Measurements from ENCODE around the gene ZCWPW2.
A peak's percentile ranks its signal among the peaks of the same experiment; 100 is the strongest.

Gene ZCWPW2, protein sequence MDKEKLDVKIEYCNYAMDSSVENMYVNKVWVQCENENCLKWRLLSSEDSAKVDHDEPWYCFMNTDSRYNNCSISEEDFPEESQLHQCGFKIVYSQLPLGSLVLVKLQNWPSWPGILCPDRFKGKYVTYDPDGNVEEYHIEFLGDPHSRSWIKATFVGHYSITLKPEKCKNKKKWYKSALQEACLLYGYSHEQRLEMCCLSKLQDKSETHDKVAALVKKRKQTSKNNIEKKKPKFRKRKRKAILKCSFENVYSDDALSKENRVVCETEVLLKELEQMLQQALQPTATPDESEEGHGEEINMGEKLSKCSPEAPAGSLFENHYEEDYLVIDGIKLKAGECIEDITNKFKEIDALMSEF

DNA sequence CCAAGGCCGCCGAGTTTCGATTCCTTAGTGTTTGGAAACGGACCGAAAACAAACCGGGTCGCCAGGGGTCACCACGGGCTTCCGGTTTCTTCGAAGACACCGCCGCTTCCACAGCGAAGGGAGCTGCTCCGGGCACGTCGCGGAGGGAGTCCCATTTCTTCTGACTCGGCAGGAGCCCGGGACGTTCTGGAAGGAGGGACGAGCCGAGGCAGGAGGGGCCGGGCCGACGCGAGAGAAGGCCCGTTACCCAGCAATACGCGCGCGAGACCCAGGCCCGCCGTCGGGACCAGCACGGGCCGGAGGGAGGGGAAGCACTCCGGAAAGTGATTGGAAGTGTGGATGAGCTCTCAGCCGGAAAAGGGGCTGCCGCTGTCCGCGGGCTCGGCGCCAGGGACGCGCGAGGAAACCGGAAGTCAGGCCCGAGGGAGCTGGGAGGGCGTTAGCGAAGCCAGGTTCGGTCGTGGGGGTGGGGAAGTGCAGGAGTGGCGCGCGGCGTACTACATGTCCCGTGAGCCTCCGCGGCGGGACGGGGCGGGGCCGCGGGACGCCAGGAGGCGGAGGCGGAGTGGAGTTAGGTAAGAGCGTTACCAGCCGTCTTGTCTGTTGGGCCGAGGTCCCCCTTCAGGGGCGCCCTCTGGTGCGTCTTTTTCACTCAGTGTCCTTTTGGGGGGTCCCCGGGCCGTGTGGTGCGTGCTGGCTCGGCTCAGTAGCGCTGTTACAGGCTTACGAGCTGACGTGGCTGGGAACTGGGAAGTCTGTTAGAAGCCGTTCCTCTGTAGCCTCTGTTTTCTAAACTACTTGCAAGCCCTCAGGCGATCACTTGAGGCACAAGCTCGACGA lies at the start of gene ZCWPW2, which contains the start of gene AZI2:
ZCWPW2 (plus strand) TSS at position 93 of the 840 bp plus-strand sequence. CDS start 64,348 bp downstream, outside the sequence.
AZI2 (minus strand) TSS at position 196 of the 840 bp plus-strand sequence. CDS start 8,207 bp downstream, outside the sequence.
- DNase-seq: peak; percentile 93

DNA sequence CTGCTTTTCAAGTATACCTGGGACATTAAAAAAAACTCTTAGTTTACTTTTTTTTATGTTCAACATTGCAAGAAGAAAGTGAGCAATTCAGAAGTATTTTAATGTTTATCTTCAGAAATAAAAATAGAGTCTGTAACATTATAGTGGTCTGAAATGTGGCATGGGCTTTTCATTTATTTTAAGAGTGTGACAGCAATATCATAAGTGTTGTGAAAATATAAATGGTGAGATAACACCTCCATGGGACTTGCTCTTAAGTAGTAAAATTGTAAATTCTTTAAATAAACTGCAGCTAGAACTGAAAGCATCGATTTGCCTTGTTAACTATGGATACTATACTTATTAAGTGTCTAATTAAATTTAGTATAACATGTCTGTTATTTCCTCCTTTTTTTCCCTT lies 48.8 kb upstream of the ZCWPW2 start:
- no peak for DNase-seq

DNA sequence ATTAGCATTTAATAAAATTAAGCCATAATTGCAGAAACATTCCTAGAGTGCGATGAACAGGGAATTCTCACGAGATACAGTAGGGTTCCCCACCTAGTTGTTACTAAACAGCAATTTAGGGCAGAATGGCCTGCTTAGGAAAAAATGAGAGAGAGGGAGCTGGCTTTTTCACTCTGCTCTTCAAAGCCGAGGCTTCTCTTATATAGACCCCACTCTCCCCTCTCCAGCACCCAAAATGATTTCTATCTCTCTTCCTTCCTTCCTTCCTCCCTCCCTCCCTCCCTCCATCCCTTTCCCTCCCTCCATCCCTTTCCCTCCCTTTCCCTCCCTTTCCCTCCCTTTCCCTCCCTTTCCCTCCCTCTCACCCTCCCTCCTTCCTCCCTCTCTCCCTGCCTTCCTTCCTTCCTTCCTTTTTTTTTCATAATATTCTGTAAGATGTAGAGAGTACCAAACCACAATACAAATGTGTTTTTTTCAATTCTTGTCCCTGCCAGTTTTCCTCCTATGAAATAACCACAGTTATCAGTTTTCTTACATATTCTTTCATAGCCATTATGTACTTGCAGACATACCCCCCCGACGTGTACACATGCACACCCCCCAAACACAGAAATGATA lies 48.1 kb upstream of the ZCWPW2 start:
- DNase-seq: no peak

DNA sequence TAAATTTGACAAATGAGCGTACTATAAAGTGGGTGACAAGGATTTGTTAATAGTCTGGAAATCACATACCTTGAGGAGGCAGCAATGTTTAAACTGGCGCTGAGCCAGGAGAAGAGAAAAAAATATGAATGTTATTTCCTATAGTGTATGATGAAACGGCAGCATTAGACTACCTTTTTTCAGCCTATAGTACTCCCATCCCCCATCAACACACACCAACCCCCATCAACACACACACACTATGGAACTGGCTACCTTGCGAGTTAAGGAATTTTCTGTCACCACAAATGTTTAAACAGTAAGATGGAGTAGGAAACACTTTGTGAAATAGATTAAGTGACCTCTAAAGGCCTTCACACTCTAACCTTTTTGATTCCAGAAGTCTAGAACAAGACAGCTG lies 46.8 kb upstream of the ZCWPW2 start:
- no peak for DNase-seq

DNA sequence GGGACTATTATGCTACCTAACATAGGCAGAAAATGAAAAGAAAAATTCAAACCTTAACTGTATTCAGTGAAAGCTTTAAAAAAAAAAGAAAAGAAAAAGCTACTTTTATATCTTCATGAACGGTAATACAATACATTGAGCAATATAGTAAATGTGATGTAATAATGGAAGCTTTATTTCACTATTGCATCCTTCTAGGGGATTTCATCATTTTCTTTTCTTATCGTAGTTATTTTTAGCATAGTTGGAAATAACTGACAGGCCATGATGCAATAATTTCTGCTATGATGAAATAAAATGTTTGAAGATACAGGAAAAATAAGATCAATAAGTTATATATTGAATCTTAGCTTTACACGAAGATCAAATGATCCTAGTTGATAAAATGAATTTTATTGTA lies 40.3 kb upstream of the ZCWPW2 start:
- no peak for DNase-seq

DNA sequence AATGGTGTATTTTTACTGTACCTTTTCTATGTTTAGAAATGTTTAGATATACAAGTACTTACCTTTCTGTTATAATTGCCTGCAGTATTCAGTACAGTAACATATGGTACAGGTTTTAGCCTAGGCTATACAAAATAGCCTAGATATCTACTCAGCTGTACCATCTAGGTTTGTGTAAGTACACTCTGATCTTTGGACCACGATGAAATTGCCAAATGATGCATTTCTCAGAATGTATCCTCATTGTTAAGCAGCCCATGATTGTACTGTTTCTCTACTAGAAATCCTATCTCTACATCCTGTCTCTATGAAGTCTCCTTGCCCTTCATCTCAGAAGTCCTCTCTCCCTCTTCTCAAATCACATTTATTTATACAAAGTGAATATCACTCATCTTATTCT lies 32.8 kb upstream of the ZCWPW2 start:
- no peak for DNase-seq

DNA sequence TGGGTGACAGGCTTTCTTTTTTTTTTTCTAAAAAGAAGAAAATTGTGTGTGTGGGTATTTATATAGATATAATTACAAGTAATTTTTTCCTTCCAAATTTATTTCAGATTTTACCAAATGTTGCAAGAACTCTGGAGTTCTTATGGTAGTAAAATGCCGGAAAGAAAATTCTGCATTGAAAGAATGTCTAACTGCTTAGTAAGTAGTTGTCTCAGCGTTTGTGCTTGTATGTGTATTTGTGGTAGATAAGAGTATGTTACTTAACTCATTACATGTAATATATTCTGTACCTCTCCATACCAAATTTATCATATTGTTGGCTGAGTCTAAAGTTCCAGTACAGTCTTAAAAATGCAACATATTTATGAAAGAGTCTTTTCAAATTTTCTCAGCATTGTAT lies 32.3 kb upstream of the ZCWPW2 start:
- no peak for DNase-seq

DNA sequence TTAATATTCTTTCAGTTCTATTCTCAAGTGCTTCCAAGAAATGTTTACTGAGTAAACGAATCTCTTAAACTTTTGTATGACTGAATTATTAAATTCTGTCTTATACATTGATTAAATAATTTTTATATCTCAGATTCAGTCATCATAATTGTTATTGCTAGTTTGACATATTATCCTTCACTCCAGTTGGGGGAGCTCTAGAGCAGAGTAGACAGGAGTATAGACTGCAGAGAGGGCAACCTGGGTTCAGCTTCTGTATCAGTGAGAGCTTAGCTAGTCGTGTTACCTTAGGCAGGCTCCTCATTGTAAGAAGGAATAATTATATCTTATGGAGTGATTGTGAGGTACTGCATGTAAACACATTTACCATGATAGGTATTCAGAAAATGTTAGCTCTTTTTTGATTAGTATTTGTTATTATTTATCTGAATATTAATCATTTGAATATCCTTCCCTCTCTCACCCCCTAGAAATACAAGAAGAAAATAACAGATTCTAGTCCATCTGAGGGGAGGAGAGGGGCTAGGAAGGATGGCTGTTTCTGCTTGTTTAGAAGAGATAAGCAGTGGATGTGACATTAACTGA lies 31.0 kb upstream of the ZCWPW2 start:
- DNase-seq: peak; percentile 16

DNA sequence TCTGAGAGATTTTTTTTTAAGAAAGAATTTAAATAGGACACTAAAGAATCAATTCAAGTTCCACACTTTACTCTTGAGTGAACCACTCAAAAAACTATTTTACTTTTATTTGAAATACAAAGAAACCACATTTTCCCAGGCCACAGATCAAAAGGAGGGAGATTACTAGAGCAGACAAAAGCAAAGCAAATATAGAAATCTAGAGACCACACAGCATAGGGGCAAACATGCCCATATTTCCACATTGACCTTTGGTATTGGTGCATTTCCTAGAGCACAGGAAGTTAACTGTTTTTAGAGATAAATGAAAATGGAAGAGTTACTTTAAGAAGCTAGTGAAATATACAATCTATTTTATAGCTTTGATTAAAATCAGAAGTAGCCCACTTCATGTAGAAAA lies 27.5 kb upstream of the ZCWPW2 start:
- no peak for DNase-seq

DNA sequence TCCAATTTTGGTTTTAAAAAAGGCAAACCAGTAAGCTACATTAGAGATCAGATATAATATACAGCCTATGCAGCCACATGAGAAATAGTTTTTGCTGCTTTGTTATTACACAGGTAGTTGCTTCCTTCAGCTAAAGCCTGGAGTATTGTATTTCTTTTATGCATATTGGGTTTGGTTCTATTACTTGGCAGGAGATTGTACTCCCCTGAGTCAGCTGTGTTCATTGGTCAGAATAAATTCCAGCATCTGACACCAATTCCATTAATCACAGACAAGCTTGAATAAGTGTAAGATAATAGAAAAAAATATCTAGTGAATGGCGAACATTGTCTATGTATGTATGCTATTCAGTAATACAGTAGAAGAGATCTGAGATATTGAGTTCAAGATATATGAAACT lies 26.1 kb upstream of the ZCWPW2 start:
- no peak for DNase-seq

DNA sequence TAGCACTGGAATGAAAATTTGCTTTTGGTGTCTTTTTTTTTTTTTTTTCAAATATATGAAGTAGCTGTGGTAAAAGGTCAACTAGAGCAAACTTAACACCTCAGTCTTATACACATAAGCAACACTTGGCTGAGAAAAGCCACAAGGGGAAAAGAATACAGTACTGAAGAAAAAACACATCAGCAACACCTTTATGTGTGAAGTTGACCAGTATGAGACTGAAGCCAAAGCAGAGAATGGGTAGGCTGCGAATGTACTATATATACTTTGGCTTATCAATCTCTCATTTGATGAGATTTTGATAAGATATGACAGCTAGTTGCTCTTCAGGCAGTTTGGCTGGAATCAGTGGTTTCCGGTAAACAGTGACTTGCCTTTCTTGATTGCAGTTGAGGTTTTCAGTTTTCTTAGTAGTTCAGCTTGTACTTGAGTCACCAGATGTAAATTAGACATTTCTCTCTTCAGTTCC lies 22.0 kb upstream of the ZCWPW2 start:
- no peak for DNase-seq

DNA sequence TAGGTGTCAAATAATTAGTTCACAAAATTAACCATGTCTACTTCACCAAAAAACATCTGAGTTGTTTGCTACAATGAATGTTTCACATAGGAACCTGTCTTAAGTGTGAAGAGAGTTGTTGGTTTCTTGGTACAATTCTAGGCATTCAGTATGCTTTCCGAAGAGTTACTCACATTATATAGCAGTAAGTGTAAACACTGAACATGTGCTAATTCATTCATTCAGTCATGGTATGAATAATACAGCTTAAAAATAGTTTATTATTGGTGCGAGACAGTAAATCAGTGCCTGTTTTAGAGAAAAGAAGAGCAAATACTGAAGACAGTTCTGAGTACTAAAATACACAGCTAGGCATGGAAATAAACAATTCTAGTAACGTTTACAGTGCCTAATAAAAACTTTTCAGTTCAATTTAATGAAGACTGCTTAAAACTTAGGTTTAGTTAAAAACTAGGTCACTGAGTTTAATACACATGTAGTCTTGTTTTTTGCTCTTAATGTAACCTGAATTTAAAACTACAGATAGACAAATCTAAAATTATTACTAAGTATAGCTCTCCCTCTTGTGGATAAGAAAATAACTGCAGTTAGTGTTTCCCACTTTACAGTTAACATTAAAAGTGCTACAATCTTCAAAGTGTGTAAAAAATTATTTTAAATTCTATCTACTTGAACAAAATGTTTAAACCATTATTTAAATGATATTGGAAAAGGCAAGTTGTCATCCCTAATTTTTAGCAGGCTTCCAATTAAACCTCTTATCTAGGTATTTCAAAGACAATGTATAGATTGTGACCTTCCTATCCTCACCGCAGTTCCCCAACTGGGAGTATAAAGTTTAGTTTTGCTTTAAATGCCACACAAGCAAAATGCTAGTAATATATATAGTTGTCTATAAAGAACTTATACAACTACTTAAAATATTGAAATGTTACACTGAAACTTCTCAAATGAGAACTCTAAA lies 20.1 kb upstream of the ZCWPW2 start:
- peak; percentile 6 for DNase-seq

DNA sequence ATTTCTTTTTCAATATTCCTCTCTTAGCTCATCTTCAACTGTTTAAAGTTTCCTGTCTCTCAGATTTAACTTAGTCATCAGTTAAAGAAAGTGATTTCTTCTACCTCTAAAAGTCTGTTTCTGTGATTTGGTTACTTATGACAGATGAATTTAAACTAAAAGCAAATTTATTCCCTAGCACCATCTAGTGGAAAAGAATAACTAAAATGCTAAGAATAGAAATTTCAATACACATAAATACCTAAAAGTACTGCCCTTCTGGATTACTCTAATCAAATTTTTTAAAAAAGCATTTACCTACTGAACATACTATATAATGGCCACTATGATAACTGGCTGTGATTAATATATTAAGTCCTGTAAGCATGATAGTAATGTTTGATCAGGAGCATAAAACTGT lies 14.0 kb upstream of the ZCWPW2 start:
- DNase-seq: no peak

DNA sequence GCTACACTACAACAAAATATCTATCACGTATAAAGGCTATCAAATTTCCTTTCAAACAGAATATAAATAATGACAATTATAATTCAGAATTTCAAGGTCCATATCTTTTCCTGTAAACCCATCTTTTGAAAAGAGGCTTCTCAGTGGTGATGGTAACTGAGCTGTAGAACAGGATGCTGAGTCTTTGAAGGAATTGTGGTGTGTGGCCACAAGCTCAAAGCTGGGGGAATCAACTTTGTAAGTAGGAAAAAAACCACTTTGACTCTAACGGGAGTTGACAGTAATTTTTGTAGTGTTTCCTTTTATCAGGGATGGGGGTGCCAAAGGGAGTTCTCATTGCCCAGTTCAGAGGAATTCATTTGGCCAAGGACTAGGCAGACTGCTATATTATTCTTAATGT lies 13.3 kb upstream of the ZCWPW2 start:
- no peak for DNase-seq

DNA sequence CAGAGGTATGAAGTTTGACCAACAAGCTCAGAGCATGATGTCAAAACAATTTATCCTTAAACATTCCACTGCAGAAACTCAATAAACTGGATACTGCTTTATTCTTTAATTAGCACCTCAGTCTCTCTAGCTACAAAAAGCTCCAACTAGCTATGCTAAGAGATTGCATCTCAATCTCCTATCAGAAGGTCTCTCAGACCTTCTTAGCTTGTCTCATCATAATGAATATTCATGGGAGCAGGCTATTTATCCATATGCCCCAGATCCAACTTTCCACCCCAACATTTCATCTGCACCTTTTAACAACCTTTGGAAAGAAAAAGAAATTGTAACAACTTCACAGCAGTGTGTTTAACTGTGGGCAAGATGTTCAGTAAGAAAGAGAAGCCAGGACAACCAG lies 11.3 kb upstream of the ZCWPW2 start:
- DNase-seq: no peak

DNA sequence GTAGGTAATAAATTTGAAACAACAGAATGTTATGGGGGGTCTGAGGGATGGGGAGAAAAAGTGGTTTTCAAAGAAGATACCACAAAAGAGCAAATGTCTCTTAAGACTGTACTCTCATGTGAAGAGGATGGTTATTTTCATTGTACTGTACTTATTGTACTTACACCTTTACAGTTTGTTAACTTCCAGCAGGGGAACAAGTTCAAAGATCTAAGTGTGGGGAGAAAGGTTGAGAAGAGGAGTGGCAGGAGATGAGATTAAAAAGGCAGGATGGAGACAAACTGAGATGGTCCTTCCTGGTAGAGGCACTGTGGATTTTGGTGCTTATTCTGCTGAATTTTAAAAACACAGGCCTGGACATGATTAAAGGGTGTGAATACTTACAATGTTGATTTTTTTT lies 5.4 kb upstream of the ZCWPW2 start:
- no peak for DNase-seq

DNA sequence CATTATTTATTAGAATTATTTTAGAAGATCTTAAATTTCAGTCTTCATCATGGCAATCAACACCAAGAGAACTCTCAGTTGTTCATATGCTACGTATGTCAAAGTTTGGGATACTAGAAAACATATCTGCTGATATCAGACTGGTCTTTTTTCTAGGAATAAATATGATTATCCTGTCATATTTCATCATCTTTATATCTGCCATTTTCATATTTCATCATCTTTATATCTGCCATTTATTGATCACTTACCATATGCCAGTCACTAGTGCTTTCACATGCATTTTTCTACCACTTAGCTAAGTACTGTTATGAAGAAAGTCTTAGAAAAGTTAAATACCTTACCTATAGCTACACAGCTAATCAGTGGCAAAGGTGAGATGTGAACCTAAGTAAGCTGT lies 2.8 kb upstream of the ZCWPW2 start:
- no peak for DNase-seq

DNA sequence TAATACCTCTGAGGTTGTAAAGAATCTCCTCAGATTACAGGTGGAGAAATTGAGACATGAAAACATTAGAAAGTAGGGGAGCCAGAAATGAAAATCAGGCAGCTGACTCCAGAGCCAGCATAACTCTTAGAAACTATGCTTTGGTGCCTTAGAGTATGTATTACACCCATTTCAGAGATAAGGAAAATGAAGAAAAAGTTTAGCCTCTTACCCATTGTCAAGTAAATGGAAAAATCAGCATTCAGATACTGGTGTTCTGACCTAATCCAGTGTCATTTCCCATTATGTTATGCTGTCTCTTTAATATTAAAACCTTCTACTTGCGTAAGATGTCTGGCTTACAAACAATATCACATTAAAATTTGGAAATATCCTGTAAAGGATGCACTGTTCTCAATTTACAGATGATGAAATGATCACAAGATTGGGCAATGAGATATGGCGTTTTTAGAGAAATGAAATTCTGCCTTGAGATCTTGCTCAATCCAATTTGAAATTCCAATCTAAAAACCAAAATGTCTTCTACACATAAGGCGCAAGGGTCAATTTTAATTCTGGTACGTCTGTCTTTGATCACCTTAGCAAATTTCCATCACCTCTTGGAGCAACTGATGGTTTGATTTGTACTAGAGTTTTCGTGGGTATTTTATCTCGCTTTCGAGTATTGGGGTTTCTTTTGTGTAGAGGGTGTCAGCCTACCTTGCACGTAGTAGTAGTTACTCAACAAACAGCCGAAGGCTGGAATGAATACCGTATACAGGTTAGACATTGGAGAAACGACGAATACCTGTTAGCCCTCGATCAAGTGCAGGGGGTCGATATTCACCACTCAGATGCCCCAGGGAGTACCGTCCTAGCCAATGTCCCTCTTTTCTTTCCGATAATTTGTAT lies 902 bp upstream of the ZCWPW2 start:
- DNase-seq: no peak

DNA sequence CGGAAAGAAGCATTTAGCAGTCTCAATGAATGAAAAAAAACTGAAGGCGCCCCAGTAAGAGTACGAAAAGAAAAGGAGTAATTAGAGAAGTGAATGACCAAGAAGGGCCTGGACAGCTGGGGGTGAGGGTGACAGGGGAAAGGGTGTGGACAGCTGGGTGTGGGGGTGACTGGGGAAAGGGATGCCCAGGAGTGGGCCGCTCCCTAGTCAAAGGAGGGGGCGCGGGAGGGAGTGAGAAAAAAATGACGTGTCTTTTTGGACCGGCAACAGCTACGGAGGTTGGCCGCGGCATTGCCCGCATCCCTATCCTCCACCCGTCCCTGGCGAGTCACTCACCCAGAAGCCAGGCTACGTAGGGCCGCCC lies 274 bp upstream of the ZCWPW2 start:
- no peak for DNase-seq

DNA sequence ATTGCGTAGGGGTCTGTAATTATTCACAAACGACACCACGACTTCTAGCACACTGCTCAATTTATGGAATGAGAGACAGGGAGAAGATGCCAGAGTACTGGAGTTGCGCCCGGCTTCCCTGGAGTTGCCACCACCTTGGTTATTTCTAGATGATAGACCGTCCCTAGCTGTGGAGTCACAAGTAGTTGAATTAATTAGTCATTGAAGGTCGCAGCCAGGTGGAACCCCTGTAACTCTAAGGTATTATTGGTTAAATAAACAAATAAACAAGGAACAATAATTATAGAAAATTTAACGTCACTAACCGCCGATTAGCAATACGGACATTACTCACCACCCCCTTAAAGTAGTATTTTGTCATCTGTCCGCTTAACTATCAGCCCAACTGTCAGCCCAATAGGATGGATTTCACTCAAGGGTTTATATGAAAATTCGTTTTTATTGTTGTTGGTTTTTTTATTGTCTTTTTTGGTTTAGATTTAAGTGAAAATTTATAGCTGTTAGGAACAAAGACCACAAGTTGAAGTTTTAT lies 1.0 kb downstream of the ZCWPW2 start:
- DNase-seq: no peak

DNA sequence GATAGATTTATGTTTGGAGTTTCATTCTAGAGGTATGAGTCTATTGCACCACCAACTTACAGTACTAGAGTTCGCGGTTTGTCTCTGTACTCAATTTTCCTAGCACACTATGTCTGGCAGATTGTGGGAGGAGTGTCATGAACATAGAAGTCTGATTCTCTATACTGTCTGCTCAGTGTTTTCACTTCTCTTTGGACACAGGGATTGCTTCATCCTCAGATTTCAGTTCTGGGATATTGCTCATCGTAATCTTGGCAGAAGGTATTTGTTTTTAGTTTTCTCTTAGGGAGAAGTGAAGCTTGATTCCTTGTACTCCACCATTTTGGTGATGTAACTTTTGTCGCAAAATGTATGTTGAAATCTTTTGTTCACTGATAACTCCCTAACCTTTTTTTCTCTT lies 27.9 kb downstream of the ZCWPW2 start:
- no peak for DNase-seq
